ENCODE data around the gene NSD1.

NSD1 gene

GRCh38 chr5:177171961-177172360, 38.4 kb downstream of the NSD1 start:
- TF ChIP-seq MAX (IDR thresholded peaks at IDR 0.05) (no peak), NFIC (IDR thresholded peaks at IDR 0.05) (no peak), FOXM1 (IDR thresholded peaks at IDR 0.05; ENCODE audit: borderline replicate concordance, low read depth) (no peak), RAD21 (IDR thresholded peaks at IDR 0.05; ENCODE audit: low read depth) (no peak), TEAD4 (IDR thresholded peaks at IDR 0.05) (no peak), CREB1 (IDR thresholded peaks at IDR 0.05; ENCODE audit: low read depth) (no peak), ZBTB7A (IDR thresholded peaks at IDR 0.05; ENCODE audit: low read depth) (no peak), TAF1 (IDR thresholded peaks at IDR 0.05; ENCODE audit: low read depth) (no peak), EGR1 (IDR thresholded peaks at IDR 0.05) (no peak), CEBPB (IDR thresholded peaks at IDR 0.05) (no peak), USF1 (IDR thresholded peaks at IDR 0.05) (no peak), YY1 (IDR thresholded peaks at IDR 0.05; ENCODE audit: low read depth) (no peak), TCF12 (IDR thresholded peaks at IDR 0.05; ENCODE audit: low read depth) (no peak), EP300 (IDR thresholded peaks at IDR 0.05; ENCODE audit: borderline replicate concordance) (no peak), REST (IDR thresholded peaks at IDR 0.05; ENCODE audit: low read depth) (no peak)

GRCh38 chr5:177175336-177175735, 41.8 kb downstream of the NSD1 start:
- TF ChIP-seq ZBTB7A (IDR thresholded peaks at IDR 0.05; ENCODE audit: low read depth) (no peak), MAX (IDR thresholded peaks at IDR 0.05) (no peak), TAF1 (IDR thresholded peaks at IDR 0.05; ENCODE audit: low read depth) (no peak), RAD21 (IDR thresholded peaks at IDR 0.05; ENCODE audit: low read depth) (no peak), FOXM1 (IDR thresholded peaks at IDR 0.05; ENCODE audit: borderline replicate concordance, low read depth) (no peak), TEAD4 (IDR thresholded peaks at IDR 0.05) (no peak), EGR1 (IDR thresholded peaks at IDR 0.05) (no peak), TCF12 (IDR thresholded peaks at IDR 0.05; ENCODE audit: low read depth) (no peak), YY1 (IDR thresholded peaks at IDR 0.05; ENCODE audit: low read depth) (no peak), NFIC (IDR thresholded peaks at IDR 0.05) (no peak), REST (IDR thresholded peaks at IDR 0.05; ENCODE audit: low read depth) (no peak), CREB1 (IDR thresholded peaks at IDR 0.05; ENCODE audit: low read depth) (no peak), EP300 (IDR thresholded peaks at IDR 0.05; ENCODE audit: borderline replicate concordance) (no peak), CEBPB (IDR thresholded peaks at IDR 0.05) (no peak), USF1 (IDR thresholded peaks at IDR 0.05) (no peak)

DNA sequence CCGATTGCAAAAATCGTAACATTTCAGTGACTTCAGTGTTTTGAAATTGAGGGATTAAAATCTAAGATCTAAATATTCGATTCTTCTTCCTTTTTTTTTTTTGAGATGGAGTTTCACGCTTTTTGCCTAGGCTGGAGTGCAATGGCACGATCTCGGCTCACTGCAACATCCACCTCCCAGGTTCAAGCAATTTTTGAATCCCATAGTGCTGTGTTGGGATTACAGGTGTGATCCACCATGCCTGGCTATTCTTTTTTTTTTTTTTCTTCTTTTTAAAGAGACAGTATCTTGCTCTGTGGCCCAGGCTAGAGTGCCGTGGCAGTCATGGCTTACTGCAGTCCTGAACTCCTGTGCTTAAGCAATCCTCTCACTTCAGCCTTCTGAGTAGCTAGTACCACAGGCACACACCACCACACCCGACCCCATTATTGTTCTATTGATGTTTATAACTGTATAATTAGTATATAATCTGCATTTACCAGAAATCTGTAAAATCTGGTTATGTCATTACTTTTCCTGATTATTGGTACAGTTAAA, 42.7 kb downstream of the NSD1 start:
- TF ChIP-seq NFIC (IDR thresholded peaks at IDR 0.05): no peak
- TF ChIP-seq MAX (IDR thresholded peaks at IDR 0.05): no peak
- no peak for TF ChIP-seq TCF12 (IDR thresholded peaks at IDR 0.05; ENCODE audit: low read depth)
- no peak for TF ChIP-seq EP300 (IDR thresholded peaks at IDR 0.05; ENCODE audit: borderline replicate concordance)
- no peak for TF ChIP-seq TAF1 (IDR thresholded peaks at IDR 0.05; ENCODE audit: low read depth)
- no peak for TF ChIP-seq CEBPB (IDR thresholded peaks at IDR 0.05)
- TF ChIP-seq ZBTB7A (IDR thresholded peaks at IDR 0.05; ENCODE audit: low read depth): no peak
- TF ChIP-seq FOXM1 (IDR thresholded peaks at IDR 0.05; ENCODE audit: borderline replicate concordance, low read depth): no peak
- no peak for TF ChIP-seq TEAD4 (IDR thresholded peaks at IDR 0.05)
- TF ChIP-seq YY1 (IDR thresholded peaks at IDR 0.05; ENCODE audit: low read depth): no peak
- TF ChIP-seq RAD21 (IDR thresholded peaks at IDR 0.05; ENCODE audit: low read depth): no peak

GRCh38 chr5:177178733-177179304, 45.2 kb downstream of the NSD1 start:
- no peak for TF ChIP-seq TEAD4 (IDR thresholded peaks at IDR 0.05)
- no peak for TF ChIP-seq TAF1 (IDR thresholded peaks at IDR 0.05; ENCODE audit: low read depth)
- TF ChIP-seq TCF12 (IDR thresholded peaks at IDR 0.05; ENCODE audit: low read depth): no peak
- TF ChIP-seq EP300 (IDR thresholded peaks at IDR 0.05; ENCODE audit: borderline replicate concordance): no peak
- TF ChIP-seq CEBPB (IDR thresholded peaks at IDR 0.05): no peak
- TF ChIP-seq EGR1 (IDR thresholded peaks at IDR 0.05): no peak
- TF ChIP-seq FOXM1 (IDR thresholded peaks at IDR 0.05; ENCODE audit: borderline replicate concordance, low read depth): no peak
- no peak for TF ChIP-seq USF1 (IDR thresholded peaks at IDR 0.05)

DNA sequence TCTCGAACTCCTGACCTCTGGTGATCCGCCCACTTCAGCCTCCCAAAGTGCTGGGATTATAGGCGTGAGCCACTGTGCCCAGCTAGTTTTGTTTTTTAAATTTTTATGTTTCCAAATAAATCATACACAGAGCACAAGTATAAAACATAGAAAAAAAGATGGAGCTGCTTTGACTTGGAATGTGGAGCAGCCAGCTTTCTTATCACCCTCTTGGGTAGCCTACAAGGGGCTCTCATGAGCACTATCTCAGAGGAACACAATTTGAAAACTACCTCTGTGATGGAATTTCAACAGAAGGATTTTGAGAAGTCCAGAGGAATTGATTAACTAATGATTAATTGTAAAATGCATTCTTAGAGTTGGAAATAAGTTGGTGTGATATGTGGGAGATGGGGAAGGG, 45.9 kb downstream of the NSD1 start:
- no peak for TF ChIP-seq EP300 (IDR thresholded peaks at IDR 0.05; ENCODE audit: borderline replicate concordance)
- TF ChIP-seq MAX (IDR thresholded peaks at IDR 0.05): no peak
- no peak for TF ChIP-seq REST (IDR thresholded peaks at IDR 0.05; ENCODE audit: low read depth)
- no peak for TF ChIP-seq YY1 (IDR thresholded peaks at IDR 0.05; ENCODE audit: low read depth)
- TF ChIP-seq ZBTB7A (IDR thresholded peaks at IDR 0.05; ENCODE audit: low read depth): no peak
- no peak for TF ChIP-seq CREB1 (IDR thresholded peaks at IDR 0.05; ENCODE audit: low read depth)
- no peak for TF ChIP-seq NFIC (IDR thresholded peaks at IDR 0.05)
- no peak for TF ChIP-seq TCF12 (IDR thresholded peaks at IDR 0.05; ENCODE audit: low read depth)
- TF ChIP-seq TAF1 (IDR thresholded peaks at IDR 0.05; ENCODE audit: low read depth): no peak
- TF ChIP-seq USF1 (IDR thresholded peaks at IDR 0.05): no peak
- no peak for TF ChIP-seq EGR1 (IDR thresholded peaks at IDR 0.05)
- TF ChIP-seq TEAD4 (IDR thresholded peaks at IDR 0.05): no peak
- no peak for TF ChIP-seq RAD21 (IDR thresholded peaks at IDR 0.05; ENCODE audit: low read depth)
- TF ChIP-seq CEBPB (IDR thresholded peaks at IDR 0.05): no peak
- TF ChIP-seq FOXM1 (IDR thresholded peaks at IDR 0.05; ENCODE audit: borderline replicate concordance, low read depth): no peak
